GM19468 (cell line): ENCODE measurements around the gene IER3.
"Not testable (repeated sequence)": the region's sequence is repeated elsewhere in the genome, so short reads cannot be mapped to it uniquely, and the experiment has no call there.

ENCODE experiments used
- ATAC-seq: cut with Tn5 transposase; IDR thresholded peaks from one replicate; pipeline ENCODE4 v1.9.1; 2021; ENCODE audit warnings: mild to moderate bottlenecking, moderate library complexity, moderate number of reproducible peaks; ENCODE audit not compliant: unreplicated experiment; ENCODE audit errors: extremely low read depth

The IER3 gene

GRCh38 chr6:30725713-30726505, 18.4 kb downstream of the IER3 start:
- ATAC-seq = no peak

DNA sequence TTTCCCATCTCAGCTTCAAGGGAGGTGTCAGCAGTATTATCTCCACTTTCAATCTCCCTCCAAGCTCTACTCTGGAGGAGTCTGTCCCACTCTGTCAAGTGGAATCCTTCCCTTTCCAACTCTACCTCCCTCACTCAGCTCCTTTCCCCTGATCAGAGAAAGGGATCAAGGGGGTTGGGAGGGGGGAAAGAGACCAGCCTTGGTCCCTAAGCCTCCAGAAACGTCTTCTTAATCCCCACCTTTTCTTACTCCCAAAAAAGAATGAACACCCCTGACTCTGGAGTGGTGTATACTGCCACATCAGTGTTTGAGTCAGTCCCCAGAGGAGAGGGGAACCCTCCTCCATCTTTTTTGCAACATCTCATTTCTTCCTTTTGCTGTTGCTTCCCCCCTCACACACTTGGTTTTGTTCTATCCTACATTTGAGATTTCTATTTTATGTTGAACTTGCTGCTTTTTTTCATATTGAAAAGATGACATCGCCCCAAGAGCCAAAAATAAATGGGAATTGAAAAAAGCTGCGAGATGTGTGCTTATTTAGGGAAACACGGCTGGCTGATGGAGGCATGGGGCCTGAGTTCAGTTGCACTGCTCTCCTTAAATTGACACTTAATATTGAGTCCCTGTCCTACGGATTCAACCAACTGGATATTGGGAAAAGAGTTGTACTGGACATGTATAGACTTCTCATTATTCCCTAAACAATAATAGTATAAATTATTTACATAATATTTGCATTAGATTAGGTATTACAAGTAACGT, 19.3 kb downstream of the IER3 start:
- no peak for ATAC-seq

- ATAC-seq = not testable (repeated sequence)
These were observed 20.3 kb downstream of the IER3 start for GRCh38 chr6:30723843-30724741.

DNA sequence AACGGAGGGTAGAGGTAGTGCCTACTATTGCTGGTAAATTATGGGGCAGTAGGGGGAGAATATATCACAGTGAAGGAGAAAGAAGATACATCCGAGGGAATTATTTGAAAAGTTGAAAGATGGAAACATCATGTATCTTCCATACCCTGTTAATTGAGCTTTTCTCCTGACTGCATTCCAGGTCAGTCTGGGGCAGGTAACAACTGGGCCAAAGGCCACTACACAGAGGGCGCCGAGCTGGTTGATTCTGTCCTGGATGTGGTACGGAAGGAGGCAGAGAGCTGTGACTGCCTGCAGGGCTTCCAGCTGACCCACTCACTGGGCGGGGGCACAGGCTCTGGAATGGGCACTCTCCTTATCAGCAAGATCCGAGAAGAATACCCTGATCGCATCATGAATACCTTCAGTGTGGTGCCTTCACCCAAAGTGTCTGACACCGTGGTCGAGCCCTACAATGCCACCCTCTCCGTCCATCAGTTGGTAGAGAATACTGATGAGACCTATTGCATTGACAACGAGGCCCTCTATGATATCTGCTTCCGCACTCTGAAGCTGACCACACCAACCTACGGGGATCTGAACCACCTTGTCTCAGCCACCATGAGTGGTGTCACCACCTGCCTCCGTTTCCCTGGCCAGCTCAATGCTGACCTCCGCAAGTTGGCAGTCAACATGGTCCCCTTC, 21.0 kb downstream of the IER3 start:
- ATAC-seq = not testable (repeated sequence)

- ATAC-seq = no peak
These were observed 21.9 kb downstream of the IER3 start for GRCh38 chr6:30722280-30723112.

- not testable (repeated sequence) for ATAC-seq
These were observed 22.4 kb downstream of the IER3 start for GRCh38 chr6:30722025-30722279.

- ATAC-seq = no peak
These were observed 22.9 kb downstream of the IER3 start for GRCh38 chr6:30721198-30722024.

- no peak for ATAC-seq
These were observed 23.6 kb downstream of the IER3 start for GRCh38 chr6:30720738-30721197.

DNA sequence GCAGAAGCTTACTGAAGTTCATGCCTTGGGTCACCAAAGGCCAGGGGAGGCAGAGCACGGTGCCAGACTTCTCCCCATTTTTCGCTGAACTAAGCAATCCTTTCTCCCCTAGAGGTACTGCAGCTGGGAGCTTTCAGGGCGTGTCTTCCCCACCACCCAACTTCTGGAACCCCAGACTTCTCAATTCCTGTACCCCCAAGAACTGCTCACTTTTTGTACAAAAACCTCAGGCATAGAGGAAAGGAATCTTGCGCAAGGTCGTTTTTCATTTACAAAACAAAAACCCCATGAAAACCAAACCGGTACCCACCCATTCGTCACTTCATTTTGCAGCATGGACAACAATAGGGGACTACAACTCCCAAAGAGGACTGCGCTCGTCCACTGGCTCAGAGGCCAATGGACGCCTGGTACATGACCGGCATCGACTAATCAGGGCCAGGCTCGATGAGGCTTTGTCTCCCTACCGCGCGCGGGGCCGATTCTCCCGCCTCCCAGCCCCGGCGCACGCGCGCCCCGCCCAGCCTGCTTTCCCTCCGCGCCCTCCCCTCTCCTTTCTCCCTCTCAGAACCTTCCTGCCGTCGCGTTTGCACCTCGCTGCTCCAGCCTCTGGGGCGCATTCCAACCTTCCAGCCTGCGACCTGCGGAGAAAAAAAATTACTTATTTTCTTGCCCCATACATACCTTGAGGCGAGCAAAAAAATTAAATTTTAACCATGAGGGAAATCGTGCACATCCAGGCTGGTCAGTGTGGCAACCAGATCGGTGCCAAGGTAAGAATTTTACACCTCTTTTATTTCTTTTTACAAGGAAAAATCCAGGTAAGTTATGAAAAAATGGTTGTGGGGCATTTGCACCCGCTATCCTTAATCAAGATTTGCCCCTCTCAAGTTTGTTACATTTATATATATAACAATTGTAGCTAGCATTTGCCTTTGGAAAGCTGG, 24.3 kb downstream of the IER3 start, which contains the start of gene TUBB:
TUBB (plus strand) TSS at position 562 of the 947 bp plus-strand sequence; CDS start at position 717, 155 bp downstream.
- no peak for ATAC-seq

GRCh38 chr6:30719356-30719755, 25.0 kb downstream of the IER3 start:
- no peak for ATAC-seq

- ATAC-seq = not testable (repeated sequence)
These were observed 26.3 kb downstream of the IER3 start for GRCh38 chr6:30717845-30718720.

- ATAC-seq = peak; percentile 44
These were observed 27.1 kb downstream of the IER3 start, which contains the start of gene MDC1 for GRCh38 chr6:30717129-30717844. Gene MDC1, minus strand, starts transcription at chr6:30717281. Its CDS starts 2,106 bp downstream, at chr6:30715175.

GRCh38 chr6:30716879-30717128, 27.5 kb downstream of the IER3 start:
- no peak for ATAC-seq

DNA sequence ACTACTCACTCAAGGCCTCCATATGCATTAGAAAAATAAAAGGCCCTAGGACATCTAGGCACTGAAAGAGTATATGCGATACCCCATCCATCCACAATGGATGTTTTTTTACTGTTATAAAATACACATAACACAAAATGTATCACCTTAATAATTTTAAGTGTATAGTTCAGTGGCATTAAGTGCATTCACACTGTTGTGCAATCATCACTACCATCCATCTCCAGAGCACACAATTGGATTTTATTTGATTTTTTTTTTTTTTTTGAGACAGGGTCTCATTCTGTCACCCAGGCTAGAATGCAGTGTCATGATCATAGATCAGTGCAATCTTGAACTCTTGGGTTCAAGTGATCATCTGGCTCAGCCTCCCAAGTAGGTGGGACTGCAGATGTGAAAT, 30.1 kb downstream of the IER3 start:
- no peak for ATAC-seq

DNA sequence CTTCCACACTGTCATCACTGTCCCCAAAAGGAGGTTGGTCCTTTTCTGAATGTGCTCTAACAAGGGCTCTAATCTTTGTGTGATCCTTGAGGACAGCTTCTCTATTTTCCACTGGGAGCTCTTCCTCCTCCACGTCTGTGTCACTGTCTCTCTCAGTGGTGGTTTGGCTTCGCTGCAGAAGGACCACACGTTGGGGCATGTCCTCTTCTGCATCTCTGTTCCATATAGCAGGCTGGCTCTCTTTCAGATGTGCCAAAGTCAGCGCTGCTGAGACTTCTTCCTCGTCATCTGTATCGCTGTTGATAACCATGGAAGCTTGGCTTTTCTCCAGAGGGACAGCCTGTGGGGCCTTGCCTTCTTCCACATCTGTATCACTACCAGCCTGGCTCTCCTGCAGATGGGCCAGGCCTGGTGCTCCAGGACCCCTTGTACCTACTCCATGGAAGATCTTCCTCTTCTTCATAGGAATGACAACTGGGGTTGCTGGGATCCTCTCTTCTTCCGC, 31.9 kb downstream of the IER3 start:
- ATAC-seq = no peak
